Ramos (cell line): ENCODE results near the gene LAMB2.

Experiments
- in situ Hi-C: fragments of 300-500 bp; cut with MboI; formaldehyde crosslinking; loops from one replicate; pipeline ENCODE4 v1.14.3; 2022; ENCODE audit warnings: low sequenced_read_pairs; ENCODE audit not compliant: unreplicated experiment

LAMB2 gene

DNA sequence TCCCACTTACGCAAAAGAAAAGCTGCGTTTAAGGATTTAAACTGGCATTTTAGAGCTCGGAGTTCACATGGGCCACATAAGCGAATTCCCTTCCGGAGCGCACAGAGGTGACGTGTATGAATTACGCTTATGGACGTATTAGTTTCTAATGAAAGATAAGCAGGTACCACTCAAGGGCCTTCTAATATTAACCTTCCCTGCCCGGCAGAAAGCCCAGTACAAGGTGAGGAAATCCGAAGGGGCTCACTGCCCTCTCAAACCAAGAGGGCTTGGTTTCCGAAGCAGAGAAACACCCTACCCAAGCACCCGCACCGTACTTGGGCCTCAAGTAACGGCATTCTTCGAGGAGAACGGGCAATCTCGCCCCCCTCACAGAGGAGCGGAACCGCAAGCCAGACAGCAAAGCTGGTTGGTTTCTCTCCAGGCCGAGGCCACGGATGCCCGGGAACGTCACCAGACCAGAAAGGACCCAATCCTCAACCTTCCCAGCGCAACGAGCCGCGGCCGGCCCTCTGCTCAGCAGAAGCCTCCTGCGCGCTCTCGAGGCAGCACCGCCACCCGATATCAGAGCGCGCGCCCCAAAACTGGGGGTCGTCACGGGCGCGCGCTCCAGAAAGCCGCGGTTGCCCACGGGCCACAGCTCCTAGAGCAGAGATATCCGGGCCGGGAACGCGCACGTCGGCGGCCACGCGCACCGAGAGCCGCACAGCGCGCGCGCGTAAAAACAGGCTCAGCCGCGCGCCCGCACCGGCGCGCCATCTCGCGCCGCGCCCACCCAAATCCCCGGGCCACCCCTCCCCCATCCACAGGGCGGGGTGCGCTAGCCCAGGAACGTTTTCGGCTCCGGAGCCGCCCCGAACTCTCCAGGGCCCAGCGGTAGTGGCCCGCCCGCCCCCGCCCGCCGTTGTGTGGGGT, 39.7 kb downstream of the LAMB2 start:
- in situ Hi-C loops: no loop called here

- in situ Hi-C loops: no loop called here
Observed at GRCh38 chr3:49081429-49081828, 51.4 kb downstream of the LAMB2 start.

DNA sequence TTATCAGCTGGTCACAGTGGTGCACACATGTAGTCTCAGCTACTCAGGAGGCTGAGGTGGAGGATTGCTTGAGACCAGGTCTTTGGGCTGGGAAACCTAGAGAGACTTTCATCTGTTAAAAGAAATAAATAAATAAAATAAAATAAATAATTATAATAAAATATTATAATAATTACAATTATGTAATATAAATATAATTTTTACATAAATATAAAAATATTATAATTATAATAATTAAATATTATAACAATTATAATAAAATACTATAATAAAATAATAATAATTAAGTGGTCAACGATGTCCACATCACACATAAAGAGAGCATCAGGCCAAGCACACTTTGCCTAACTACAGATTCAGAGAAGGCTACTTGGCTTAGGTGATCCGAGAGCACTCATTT, 53.6 kb downstream of the LAMB2 start:
- in situ Hi-C loops: no loop called here

DNA sequence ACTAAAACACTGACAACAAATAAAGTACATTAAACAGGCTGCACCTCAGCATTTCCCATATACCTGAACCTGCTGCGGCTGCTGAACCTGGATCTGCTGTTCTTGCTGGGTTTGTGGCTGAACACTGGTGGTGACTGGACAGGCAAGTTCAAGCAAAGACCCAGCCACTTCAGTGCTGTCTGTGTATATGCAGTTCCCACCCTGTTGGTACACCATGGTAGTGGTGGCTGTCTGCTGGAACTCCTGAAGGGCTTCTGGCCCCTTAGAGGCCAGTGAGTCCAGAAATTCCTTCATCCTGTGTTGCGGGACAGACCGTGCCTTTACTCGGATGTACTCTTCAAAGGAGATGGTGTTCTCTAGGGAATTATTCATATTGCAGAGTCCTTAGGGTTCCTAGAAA, 56.2 kb downstream of the LAMB2 start:
- in situ Hi-C loops: no loop called here

- in situ Hi-C loops: no loop called here
Observed at GRCh38 chr3:49076116-49076515, 56.7 kb downstream of the LAMB2 start.
